HG02610 (cell line): ENCODE measurements around the gene NRIP3.
A peak's percentile ranks its signal among the peaks of the same experiment; 100 is the strongest.
"Not testable (repeated sequence)": the region's sequence is repeated elsewhere in the genome, so short reads cannot be mapped to it uniquely, and the experiment has no call there.

Experiments
- ATAC-seq: cut with Tn5 transposase; IDR thresholded peaks from one replicate; pipeline ENCODE4 v1.9.1; 2021; ENCODE audit warnings: mild to moderate bottlenecking, moderate library complexity; ENCODE audit not compliant: unreplicated experiment

NRIP3 gene

DNA sequence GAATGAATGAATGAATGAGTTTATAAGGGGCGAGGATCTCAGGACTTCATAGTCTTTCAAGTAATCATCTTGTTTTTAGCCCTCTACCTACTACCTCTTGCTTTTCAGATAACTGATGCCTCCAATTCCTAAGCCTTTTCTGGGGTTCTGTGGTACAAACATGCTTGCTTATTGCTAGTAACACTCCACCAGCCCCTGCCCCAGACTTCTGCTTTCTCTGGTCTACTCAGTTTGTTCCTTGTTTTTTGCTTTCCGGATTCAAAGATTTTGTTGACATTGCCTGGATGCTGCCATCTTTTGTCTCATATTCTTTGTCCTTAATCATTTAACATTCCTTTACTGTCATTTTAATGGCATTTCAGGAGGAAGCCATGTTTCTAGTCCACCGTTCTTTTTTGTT is 30.7 kb downstream of the NRIP3 start:
- no peak for ATAC-seq

DNA sequence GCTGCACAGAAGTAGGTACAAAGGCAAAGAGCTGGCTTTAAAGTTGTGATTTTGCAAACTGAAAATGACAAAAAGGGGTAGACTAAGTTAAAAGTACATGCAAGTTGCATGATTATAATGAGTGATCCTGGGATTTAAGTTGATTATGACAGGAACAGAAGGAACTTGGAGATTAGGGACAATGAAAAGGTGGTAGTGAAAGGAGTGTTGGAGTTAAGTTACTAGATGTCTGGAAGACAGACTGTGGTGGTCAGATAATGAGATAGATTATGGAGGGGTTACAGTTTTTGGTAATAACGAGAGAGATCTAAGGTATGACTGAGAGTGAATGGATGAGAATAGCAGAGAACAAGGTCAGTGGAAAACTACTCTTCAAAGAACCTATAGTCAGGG is 31.9 kb downstream of the NRIP3 start:
- no peak for ATAC-seq

DNA sequence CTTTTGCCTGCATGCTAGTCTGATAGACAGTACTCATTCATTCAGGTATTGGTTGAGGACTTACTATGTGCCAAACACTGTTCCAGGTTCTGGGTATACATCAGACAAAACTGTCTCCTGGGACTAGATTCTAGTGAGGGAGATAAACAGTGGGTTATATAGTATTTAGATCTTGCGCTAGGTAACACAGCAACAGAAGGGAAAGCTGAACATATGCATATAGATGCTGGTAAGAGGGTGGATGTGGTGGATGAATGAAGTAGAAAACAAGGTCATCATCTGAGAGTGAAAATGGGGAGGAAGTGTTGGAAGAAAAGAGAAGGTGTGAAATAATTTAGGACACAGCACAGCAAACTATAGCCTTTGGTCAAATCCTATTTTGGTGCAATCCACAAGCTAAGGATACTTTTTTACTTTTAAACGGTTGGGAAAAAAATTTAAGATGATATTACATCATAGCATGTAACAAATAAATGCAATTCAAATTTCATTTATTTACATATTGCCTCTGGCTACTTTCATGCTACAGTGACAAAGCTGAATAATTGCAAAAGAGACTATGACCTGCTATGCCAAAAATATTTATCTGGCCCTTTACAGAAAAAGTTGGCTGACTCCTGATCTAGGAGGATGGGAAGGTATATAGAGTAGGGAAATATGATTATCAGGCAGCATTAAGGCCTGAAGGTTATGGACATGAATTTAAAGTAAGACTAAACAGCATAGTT is 32.4 kb downstream of the NRIP3 start:
- ATAC-seq: no peak

DNA sequence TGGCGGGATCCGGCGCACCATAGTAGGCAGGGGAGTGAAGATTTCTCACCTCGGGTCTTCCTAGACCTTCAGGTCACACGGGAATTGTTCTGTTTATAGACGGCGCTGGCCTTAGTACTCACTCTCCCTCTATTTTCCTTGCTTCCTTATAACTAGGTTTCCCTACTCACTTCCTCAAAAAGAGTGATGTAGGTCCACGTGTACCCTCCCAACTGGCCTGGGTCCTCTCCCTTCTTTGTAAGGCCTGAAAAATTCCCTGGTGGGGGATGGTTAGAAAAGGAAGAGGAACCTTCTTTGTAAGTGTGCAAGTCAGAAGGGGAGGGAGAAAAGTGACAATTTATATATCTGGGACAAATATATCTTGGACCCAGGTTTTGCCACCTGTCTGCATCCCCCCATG is 36.6 kb downstream of the NRIP3 start:
- ATAC-seq: no peak

DNA sequence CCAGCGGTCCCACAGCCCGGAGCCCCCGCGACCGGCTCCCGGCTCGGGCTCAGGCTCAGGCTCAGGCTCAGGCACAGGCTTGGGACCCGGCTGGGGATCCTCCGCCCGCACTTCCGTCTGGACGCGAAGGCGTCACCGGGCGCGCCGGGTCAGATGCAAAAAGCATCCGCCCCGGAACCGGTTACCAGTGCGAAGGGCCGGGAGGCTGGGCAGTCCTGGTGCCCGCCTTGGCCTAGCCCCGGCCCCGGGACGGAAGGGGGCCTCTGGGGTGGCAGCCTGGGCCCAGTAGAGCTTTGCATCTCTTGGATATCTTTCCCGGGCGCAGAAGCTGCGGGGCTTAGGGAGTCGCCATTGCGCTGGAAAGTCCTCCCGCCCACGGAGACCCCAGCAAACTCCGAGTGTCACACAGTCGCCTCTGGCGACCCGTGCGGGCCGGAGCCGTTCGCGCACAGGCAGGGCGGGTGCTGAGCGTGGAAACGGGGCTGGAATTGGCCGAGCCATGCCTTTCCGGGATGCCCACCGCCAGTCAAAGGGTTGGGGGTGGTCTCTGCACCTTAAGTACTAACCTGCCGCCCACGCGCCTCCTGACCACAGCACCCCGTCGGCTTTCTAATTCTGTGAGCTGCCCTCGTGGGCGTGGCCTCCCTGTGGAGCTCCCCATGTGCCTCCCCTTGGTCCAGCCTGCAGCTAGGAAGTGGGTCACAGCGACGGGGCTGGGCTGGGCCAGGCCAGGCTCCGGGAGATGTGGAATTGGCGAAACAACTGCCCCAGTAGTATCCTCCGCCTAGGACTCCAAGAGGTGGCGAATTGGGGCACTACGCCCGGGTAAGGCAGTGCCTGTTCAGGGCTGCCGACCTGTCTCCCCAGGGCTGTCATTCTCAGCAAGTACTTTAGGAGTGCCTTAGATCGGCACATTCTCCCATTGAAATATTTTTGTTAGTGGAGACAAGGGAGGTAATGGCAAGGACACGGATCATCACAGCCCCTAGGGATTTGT is 39.2 kb downstream of the NRIP3 start, which contains the start of gene TMEM9B:
TSS of gene TMEM9B (minus strand) at position 119 of the 997 bp plus-strand sequence. CDS start 129 bp downstream, outside the sequence.
- peak; percentile 86 for ATAC-seq

DNA sequence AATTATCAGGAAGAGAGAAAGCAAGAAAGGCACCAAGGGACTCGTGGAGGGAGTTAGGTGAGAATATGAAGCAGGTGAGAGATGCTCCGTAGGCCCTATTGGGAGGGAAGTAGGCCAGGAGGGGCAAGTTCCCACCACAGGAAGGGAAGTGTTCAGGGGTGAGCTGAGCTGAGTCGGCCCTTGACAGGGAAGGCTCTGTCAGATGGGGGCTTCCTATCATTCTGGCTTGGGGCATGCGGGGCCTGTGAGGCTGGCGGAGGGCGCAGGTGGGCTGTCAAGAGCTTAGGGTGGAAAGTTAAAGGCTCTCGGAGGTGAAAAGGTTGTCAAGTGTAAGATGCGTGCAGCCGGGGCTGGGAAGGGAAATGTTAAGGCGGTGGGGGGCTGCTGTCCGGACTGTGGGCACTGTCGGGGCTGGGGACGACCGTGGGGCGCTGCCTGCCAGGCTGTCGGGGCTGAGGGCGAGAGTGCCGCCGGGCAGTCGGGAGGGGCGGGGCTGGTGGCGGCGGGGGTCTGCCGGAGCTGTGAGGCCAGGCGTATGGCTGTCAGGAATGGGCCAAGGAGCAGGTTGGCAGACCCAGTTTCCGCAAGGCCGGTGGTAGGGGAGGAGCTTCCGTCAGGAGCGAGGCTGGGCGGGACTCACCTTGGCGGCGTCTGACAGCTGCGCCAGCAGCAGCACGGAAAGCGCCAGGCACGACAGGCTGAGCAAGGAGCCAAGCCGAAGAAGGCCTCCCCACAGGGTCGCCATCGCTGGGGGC is 40.1 kb downstream of the NRIP3 start:
- ATAC-seq: peak; percentile 62

DNA sequence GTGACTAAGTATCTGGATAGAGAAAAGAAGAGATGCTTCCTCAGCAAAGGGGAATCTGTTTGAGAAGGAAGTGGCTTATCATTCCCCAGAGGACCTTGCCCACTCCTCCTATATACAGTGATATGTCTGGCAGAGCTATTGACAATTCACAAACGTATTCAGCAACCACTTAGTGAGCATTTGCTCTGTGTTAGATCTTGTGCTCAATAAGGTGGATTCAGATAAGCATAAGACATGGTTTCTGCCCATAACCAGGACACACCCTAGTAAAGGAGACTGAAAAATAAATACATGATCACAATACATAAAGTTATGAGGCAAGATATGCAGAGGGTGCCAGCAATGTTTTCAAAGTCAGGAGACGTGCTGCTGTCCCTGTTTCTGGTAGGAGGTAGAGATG is 41.0 kb downstream of the NRIP3 start:
- no peak for ATAC-seq

DNA sequence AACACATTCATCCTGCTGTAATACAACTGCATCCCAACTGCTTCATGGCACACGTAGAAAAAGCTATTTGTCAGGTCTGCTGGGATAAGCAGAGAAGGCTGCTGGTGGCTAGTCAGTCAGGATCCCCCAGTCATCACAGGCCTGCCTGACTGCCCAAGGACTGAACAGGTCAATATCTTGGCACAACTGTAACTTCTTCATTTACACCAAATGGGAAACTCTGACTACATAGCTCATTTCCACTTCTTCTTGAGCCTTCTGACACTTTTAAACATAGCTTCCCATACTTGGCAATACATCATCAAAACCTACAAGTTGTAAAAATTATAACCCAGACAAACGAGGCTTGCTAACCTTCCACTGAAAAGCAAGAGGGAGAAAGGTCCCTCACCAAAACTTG is 42.4 kb downstream of the NRIP3 start:
- ATAC-seq: no peak

DNA sequence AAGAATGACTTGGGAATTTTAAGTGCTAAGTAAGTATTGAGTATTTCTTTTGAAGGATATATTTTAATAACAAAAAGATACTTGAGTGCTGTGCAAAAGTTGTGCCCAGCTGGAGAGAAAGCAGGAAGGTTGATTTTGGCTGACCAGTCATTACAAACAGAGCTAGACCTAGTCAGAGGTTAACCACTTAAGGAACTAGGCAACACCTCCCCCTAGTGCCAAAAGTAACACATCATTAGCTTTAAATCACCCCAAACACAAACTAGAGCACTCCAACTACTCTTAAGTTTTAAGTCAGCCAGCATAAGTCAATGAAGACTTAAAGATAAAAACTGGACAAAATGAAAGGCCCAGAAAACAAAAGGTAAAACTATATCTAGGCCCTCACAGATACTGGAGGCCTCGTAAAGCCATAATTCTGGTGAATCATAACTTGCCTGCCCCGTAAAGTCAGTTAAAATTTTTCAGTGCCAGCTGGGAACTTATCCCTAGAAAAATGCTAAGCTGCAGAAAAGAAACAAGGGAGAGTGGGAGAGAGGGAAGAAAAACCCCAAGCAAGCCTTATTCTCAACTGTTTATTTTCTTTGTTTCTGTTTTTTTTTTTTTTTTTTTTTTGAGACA is 44.1 kb downstream of the NRIP3 start:
- ATAC-seq: peak; percentile 43

DNA sequence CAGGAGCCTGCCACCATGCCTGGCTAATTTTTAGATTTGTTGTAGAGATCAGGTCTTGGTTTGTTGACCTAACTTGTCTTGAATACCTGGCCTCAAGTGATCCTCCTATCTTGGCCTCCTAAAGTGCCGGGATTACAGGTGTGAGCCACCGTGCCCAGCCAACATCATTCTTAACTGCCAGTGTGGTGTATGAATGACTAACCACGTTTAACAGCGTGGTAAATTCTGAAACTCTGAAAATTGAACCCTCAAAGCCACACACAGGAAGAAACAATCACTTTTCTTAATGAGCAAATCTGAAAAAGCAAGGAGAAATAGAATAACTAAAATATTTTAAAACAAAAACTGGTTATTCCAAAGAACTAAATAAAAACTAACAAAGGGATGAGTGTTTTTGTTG is 46.9 kb downstream of the NRIP3 start:
- no peak for ATAC-seq

DNA sequence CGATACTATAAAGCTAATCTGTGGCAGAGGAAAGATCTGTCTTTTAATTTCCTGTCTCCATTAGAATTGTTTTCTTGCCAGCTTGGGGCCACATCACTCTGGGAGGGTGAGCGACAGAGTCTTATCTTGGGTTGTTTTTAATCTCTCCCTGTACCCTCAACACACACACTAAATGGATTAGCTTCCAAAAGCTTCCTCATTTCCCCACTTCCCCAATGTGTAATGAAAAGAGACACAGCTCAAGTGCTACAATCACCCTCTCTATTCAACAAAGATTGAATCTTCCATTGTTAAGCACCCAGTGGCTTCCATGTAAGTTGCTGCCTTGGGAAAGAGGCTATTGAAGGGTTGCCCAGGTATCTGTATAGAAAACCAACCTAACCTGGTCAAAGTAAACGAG is 54.9 kb downstream of the NRIP3 start:
- ATAC-seq: no peak

DNA sequence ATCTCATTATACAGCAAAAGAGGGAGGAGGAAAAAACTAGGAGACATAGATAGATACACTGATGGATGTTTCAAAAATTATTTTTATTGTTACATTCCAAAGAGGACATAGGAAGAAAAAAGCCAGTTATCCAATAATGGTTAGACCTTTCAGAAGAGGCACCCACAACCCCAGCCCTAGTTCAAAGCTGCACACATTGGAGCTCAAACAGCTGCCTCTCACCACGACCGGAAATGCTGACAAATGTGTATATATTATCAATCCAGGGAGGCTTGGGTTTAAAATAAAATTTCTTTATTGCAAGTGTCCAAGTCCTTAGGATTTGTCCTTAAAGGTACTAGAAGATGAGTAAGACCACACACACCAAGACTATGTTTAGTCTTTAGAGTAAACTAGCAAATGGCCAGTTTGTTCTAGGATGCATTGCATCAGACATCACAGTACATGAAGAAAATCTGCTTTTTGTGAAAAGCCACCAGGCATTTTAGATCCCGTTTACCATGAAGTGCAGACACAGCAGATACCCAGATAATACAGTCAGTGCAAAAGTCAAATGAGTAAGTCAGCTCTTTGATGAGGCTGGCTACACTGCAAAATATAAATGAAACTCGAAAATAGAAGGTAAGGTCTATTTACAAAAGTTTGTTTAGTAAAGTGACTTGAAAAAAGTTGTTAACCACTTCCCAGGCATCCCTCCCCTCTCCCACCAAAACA is 56.4 kb downstream of the NRIP3 start:
- no peak for ATAC-seq

DNA sequence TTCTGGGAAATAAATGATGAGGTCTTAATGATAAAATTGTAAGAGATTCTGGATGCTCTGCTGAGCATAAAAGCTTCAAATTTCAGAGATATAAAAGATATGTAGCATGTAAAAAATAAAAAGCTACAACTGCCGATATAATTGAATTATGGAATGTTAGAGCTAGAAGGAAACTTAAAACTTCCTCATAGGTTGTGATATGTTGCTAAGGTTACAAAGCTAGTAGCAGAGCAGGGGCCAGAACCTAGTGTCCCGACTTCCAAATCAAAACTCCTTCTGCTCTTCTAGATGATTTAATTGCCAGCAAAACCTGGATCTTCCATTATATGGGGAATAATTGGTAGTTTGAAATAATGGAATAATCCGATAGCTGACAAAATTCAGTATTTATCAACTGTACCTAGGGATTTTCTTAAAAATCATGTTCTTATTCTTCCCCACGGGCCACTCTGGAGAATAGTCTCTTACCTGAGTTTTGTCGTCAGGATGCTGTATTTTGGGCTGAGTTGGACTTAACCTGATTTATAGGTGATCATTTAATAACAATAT is 61.2 kb downstream of the NRIP3 start, which contains the start of gene ASCL3:
TSS of gene ASCL3 (minus strand) at position 499 of the 549 bp plus-strand sequence. CDS start 4,855 bp downstream, outside the sequence.
- no peak for ATAC-seq

DNA sequence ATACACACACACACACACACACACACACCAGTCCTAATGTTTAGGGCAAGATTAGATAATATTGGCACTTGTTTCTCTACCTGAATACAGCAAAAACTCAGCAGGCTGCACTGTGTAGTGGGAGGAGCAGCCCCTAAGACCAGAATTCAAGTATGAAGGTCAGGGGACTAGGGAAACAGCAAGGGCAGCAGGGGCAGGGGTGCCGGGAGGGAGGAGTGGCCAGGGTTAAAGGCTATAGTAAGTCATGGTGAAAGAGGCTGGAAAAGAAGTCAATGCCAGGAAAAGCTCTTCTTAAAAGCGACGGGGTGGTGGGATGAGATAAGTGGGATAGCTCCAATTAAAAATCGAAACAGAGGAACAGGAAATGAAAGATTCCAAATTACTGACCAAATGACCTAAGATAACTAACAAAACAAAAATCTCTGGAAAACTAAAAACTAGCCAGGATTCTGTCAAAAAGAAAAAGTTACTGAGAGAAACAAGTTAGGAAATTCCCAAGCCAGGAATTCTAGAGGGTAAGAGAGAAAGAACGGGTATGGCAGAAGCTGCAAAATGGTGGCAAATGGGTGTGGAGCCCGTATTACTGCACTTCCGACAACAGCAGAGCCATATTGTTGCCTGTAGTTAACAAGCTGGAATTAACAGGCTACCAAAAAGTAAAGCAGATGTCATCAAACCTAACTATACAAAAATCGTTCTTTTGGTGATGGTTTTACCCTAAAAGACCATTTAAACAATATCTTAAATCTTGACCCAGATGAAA is 62.3 kb downstream of the NRIP3 start:
- ATAC-seq: no peak

DNA sequence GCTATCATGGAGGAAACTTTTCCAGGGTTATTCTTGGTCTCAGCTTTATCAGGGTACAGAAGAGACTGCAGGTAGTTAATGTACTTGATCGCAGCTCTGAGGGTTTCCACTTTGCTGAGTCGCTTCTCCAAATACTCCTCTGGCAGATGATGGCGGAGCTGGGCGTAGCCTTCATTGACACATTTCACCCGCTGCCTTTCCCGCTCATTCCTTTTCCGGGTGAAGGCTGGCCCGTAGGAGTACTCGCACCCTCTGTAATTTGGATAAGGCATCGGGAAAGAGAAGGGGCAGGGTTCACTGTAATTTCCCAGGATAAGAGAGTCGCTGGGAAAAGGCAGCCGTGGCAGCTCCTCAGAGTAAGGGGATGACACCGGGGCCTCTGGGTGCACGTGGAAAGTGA is 66.1 kb downstream of the NRIP3 start:
- ATAC-seq: no peak

DNA sequence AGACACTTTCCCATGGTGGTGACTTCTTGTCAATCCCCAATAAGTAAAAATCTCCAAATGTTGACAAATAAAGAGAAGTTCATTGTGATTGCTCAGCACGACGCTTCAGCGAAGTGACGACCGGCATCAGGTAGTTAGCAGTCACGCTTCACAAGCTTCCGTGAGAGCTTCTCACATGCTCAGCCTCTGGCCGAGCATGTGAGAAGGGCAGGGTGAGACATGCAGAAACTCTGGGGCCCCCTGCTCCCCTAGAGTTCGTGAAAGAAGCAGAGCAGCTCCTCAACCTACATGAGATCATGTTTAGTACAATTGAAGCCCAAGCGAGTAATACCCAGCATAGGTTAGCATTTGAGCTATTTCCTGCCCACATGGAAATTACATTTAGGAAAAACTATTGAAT is 66.6 kb downstream of the NRIP3 start:
- ATAC-seq: no peak

DNA sequence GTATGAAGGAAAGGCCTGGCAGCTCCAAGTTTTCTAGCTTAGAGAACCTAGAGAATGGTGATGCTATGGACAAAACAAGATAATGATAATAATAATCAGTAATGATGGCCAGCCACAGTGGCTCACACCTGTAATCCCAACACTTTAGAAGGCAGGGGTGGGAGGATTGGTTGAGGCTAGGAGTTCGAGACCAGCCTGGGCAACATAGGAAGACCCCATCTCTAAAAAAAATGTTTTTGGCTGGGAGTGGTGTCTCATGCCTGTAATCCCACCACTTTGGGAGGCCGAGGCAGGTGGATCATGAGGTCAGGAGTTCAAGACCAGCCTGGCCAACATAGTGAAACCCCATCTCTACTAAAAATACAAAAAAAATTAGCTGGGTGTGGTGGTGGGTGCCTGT is 68.0 kb downstream of the NRIP3 start:
- ATAC-seq: not testable (repeated sequence)

DNA sequence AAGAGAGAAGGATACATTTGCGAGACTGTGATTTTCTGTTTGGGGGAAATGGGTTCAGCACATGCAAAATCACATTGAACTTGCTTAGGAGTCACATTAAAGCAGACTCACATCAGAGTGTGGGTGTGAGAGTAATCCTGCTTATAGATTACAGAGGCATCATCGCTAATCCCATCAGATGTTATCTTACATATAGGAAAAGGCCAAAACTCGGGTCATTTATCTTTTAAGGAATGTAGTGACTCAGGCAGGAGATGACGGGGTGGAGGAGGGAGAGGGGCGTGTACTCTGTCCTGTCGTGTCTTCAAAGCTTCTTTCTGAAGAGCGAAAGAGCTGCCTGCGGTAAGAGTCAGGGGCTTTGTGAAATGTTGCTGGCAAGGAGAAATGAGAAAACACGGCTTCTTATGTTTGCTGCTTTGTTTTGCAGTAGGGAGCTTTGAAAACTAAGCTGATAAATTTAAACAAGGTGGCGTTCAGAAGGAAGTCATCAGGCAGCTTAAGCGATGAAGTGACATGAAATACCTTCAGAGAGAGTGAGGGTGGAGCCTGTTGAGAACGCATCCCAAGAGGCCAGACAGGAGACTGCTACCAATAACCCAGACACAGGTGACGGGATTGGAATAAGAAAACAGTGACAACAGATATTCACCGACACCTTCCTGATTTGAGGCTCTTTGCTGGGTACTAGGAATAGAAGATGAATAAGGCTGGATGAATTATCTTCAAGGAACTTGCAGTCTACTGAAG is 68.9 kb downstream of the NRIP3 start:
- ATAC-seq: no peak
